Measurements from ENCODE around the gene ZC3H18.

ZC3H18 gene

DNA sequence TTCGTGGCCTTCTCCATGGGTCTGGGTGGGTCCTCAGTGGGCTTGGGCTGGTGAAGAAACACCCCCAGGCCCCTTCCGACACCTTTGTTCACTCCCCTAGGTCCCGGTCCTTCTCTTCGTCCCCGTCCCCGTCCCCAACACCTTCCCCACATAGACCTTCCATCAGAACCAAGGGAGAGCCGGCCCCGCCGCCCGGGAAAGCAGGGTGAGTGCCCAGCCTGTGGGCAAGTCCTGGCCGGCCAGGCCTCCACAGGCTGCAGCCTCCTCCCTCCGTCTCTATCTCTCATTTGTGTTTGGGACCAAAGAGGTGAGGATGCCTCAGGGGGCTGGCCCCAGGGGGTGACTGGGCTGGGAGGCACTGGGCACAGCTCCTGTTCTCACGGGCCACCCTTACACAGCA is 53.7 kb downstream of the ZC3H18 start:
- no peak for DNase-seq (ENCODE audit: low read depth)

DNA sequence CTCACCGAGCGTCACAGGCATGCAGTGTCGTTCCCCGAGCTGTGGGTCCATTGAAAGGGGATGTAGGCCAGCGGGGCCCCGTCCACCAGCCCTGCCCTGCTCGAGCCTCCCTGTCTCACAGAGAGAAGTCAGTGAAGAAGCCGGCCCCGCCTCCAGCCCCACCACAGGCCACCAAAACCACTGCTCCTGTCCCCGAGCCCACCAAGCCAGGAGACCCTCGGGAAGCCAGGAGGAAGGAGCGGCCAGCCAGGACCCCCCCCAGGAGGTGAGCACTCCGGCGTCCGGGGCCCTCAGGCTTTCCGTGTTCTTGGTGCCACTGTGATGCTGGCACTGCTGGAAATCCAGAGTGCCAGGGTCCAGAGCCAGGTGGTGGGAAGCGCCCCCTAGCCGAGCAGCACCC is 54.3 kb downstream of the ZC3H18 start:
- DNase-seq (ENCODE audit: low read depth) = no peak

DNA sequence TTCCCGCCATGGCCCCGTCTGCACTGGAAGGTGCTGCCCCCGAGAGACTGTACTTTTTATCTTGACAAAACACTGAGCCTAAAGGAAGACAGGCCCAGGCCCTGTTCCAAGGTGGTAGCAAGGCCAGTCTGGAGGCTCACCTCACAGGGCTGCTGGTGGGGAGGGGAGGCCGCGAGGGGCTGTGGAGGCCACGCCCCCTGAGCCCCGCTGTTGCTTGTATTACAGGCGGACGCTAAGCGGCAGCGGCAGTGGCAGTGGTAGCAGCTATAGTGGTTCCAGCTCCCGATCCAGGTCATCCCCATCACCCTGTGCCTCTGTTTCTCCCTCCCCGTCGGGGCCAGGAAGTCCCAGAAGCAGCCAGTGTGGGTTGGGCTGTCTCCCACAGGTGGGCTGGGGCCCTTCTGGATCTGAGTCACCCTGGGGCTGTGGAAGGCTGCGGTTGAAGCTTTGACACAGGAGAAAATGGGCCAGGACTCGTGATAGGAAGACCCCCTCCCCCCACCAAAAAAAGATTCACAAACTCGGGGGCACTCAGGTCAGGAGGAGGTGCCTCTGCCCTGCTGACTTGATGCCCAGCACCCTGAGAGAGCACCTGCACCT is 54.9 kb downstream of the ZC3H18 start:
- no peak for DNase-seq (ENCODE audit: low read depth)

DNA sequence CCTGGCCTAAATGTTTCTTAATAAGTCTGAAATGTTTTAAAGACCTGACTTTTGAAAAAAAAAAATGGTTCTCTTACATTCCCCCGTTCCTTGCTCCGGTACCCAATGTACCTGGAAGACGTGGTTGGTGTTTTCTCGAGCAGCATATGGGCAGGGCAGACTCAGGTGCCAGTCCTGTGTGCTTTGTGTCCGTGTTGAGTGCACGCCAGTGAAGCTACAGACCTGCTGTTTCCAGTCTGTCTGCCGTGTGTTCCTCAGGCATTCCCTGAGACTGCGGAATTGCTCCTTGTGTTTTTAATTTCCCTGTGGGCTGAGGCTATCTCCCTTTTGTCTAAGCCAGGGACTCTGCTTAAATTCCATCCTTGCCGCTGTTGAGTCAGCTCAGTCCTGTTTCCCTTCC is 56.4 kb downstream of the ZC3H18 start:
- no peak for DNase-seq (ENCODE audit: low read depth)

DNA sequence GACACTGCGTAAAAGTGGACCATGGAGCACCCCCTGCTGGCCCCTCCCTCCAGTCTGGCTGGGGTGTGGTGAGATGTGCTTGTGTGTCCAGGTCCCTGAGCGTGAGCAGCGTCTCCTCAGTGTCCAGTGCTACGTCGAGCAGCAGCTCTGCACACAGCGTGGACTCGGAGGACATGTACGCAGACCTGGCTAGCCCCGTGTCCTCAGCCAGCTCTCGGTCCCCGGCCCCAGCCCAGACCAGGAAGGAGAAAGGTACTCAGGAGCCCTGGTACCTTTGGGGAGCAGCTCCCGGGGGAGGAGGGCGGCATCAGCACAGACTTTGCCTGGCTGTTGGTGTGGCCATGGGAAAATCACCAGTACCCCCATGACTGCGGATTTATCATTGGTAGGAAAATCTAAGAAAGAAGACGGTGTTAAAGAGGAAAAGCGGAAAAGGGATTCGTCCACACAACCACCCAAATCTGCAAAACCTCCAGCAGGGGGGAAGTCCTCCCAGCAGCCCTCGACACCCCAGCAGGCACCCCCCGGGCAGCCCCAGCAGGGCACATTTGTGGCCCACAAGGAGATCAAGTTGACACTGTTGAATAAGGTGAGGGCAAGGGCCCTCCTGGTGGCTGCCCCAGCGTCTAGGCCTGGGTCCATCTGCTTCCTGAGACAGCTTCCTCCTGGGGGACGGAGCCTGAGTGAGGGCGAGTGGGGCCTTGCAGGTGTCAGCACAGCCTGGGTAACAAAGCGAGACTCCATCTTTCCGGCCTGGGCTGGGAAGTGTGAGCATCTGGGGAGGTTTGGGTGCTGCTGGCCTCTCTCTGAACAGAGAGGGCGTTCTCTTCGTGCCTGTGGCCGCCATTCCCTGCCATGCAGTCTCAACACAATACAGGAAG is 57.6 kb downstream of the ZC3H18 start:
- no peak for DNase-seq (ENCODE audit: low read depth)

DNA sequence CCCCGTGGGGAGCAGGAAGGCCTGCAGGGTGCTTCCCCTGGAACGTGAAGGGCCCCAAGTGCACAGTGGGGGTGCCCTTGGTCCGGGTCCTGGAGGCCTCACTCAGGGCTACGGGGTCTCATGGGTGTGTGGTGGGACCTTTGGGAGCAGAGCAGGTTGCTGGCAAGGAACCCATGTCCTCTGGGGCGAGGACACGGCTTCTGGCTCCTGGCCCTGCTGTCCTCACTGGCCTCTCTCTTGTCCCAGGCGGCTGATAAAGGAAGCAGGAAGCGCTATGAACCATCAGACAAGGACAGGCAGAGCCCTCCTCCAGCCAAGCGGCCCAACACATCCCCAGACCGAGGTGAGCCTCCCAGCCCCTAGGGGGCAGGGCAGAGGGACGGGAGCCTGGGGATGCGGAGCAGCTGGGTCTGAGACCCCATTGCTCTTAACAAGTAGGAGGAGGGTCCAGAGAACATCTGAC is 58.3 kb downstream of the ZC3H18 start:
- DNase-seq (ENCODE audit: low read depth) = peak; percentile 48

DNA sequence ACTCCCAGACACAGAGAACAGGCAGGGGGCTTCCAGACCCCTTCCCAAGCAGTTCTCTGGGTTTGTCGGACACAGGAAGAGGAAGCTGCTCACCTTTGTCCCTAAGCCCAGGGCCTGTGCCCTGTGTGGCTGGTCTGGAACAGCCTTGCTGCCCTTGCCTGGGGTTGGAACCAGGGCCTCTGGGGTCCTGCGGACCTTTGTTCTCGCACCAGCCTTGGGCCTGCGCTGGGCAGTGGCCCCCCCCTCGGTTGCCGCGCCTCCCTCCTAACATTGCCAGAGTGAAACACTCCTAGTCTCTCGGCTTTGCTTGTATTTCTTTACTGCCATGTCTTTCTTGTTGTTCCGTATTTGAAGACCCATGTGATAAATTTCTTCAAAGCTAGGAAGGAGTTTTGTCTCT is 59.6 kb downstream of the ZC3H18 start:
- DNase-seq (ENCODE audit: low read depth) = no peak

DNA sequence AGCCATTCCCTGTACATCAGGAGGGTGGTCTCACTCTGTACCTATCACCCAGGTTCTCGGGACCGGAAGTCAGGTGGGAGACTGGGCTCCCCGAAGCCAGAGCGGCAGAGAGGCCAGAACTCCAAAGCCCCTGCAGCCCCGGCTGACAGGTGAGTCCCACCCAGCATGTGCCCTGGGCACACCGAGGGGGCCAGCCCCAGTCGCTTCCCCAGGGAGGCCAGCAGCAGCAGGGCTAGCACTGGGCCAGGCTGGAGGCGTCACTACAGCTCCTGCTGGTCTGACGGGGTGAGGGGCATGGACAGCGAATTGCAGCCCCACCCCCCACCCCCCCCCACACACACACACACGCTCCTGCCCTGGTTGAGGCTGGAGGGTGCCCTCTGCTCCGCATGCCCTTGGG is 60.2 kb downstream of the ZC3H18 start:
- no peak for DNase-seq (ENCODE audit: low read depth)

DNA sequence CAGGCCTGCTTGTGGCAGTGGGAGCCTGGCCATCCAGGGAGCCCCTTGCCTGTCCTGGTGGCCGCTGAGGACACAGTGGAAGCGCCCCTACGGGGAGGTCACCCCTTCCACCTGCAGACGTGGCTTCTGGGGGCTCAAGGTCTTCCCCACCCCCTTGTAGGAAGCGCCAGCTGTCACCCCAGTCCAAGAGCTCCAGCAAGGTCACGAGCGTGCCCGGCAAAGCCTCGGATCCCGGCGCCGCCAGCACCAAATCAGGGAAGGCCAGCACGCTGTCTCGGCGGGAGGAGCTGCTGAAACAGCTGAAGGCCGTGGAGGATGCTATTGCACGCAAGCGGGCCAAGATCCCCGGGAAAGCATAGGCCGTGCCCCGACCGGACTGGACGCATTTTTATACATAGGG is 60.7 kb downstream of the ZC3H18 start:
- DNase-seq (ENCODE audit: low read depth) = no peak

DNA sequence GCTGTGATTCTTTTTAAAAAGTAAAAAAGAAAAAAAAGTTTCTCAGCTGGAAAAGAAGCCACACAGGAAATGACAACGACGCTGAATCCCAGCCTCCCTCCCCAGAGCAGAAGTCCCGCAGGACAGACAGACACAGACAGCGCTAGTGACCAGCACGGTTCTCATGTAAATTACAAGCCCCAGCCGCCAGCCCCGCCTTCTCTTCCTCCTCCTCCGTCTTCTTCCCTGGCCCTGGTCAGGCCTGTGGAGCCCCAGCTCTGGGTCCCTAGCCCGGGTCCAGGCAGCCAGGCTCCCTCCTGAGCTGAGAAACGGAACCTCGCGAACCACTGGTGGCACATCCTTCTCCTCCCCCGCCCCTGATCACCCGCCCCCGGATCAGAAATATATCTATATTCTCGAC is 61.2 kb downstream of the ZC3H18 start:
- no peak for DNase-seq (ENCODE audit: low read depth)

DNA sequence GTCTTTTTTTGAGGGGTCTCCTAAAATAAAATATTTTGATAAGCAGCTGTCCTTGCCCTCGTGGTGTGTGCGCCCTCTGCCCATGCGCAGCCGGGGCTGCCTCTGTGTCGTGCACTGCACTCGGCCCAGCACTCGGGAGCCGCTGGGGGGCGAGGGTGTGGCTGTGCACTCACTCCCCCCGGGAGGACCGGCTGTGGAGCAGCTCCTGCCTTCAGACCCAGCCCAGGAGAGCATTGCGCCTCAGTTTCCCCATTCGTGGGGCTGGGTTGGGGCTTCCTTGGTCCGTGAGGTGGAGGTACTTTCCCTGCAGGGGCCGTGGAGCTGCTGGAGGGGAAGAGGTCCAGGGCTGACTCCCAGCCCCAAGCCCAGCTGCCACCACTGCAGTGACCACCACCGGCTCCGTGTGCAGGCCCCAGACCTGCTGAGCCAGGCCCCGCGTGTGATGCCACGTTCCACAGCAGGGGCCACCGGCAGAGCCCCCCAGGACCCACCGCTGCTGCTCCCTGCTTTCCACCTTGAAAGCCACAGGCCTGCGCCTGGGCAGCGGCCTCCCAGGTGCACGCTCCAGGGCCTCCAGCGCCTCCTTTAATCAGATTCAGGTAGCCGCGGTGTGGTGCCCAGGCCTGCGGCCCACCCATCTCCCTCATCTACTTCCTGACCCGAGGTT is 61.9 kb downstream of the ZC3H18 start:
- no peak for DNase-seq (ENCODE audit: low read depth)

DNA sequence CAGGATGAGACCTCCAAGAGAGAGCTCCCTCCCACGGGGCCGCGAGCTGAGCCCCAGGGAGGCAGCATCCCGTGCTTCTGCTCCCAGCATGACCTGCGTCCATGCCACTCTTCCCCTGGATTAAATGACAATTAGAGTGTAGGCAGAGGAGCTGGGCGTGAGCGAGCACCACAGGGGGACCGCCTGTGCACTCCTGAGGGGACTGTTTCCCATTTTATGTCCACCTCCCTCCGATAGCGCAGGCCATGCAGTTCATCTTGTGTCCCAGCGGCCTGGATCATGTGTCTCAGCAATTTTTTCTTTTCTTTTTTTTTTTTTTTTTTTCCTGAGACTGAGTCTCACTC is 62.4 kb downstream of the ZC3H18 start:
- DNase-seq (ENCODE audit: low read depth) = no peak

DNA sequence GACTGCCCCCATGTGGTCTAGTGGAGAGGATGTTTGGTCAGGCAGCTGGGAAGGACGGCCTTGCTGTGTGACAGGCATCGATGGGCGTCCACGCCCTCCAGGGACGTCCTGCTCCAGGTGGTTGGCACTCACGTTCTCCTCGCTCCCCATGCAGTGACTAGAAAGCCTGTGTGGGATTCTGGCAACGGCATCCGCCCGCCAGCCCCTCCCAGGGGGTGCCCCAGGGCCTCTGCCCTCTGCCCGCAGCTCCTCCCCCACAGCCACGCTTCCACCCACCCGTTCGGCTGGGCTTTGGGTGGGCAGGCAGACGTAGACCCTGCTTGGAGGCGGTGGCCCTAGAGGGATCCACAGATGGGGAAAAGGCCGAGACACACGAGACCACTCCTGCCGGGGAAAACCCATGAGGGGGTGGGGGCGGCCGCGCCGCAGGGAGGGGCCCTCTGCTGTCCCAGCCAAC is 63.5 kb downstream of the ZC3H18 start:
- peak; percentile 53 for DNase-seq (ENCODE audit: low read depth)

DNA sequence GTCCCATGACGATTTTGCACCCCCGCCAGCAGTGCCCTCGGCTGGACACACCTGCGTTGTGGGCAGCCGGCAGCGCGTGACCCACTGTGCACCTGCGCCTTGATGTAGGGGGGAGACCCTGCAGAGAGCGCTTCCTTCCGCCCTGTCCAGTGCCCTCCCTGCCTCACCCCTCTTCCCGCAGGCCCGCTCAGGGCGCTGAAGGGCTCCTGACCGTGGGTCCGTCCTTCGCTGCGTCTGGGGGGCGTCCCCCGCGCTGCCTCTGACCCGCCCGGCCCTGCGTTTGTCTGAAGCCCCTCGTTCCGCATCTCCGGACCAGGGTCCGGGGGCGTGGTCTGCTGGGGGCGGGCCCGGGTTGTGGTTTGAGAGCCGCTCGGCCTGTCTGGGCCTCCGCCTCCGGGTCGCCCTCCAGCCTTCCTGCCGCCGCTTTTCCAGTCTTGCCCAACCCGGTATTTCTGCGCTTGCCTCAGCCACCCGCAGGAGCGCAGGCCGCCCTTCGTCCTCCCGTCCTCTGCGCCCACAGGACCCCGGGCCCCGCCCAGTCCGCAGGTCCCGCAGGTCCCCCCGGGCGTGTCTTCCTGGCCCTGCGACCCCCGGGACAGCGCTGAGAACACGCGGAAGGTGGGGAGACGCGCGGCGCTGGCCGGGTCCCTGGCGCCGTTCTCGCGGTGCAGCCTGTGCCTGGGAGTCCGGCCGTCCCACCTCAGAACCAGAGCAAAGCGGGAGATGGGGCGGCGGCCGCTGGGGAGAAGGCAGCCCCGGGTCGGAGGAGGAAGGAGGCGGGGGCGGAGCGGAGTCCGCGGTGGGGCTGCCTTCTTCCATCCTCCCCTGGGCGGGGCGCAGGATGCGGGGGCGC is 64.2 kb downstream of the ZC3H18 start:
- DNase-seq (ENCODE audit: low read depth) = peak; percentile 70

DNA sequence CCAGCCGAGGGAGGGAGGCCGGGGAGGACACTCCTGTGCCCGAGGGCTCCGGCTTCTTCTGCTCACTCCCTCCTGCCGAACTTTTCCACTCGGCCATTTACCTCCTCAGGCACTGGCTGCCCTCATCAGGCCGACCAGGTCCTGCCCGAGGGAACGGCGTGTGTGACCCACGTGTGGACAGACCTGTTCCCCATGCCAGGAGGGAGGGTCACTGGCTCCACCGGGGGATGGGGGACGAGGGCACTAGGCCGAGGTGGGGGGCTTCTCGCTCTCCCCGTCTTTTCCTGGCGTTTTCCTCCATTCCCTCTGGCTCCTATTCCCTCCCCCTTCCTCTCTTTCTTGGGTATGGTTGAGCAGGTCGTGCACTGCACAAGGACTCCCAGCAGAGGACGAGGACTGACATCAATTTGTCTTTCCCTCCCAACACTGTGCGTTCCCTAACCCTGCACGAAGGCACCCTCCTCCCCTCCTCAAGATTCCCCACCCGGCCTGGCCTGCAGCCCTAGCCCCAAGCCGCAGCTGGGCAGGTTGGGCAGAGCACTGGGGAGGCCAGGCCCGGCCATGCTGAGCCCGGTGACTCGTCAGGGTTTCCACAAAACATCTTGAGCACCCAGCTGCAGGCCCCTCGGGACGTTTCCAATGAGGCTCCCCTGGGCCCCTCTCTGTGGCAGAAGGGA is 64.9 kb downstream of the ZC3H18 start:
- peak; percentile 38 for DNase-seq (ENCODE audit: low read depth)

DNA sequence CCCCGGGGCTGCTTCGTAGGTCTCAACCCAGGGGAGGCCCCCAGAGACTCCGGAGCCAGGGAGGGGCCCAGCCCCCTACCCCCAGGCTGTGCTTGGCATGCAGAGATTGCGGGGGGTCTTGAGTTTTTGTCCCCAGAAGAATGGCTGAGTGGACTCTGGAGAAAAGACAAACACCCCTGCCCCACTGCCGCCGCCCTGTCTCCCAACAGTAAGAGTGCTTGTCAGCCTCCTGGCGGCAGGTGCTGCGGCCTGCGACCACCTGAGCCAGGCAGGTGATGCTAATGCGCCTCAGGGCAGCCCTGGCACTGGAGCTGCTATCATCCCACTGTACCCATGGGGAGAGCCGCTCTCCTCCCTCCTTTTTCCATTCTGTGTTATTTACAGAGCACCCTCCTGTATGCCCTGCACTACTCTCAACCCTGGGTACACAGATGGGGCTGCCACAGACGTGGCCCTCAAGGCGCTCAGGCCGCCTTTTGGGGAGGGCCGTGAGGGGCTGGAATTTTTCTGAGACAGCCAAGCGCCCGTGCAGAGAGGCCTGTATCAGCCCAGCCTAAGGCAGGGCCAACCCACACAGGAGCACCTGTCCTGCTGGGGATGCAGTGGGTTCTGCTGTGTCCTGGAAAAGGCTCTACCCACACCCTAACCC is 65.6 kb downstream of the ZC3H18 start:
- no peak for DNase-seq (ENCODE audit: low read depth)

DNA sequence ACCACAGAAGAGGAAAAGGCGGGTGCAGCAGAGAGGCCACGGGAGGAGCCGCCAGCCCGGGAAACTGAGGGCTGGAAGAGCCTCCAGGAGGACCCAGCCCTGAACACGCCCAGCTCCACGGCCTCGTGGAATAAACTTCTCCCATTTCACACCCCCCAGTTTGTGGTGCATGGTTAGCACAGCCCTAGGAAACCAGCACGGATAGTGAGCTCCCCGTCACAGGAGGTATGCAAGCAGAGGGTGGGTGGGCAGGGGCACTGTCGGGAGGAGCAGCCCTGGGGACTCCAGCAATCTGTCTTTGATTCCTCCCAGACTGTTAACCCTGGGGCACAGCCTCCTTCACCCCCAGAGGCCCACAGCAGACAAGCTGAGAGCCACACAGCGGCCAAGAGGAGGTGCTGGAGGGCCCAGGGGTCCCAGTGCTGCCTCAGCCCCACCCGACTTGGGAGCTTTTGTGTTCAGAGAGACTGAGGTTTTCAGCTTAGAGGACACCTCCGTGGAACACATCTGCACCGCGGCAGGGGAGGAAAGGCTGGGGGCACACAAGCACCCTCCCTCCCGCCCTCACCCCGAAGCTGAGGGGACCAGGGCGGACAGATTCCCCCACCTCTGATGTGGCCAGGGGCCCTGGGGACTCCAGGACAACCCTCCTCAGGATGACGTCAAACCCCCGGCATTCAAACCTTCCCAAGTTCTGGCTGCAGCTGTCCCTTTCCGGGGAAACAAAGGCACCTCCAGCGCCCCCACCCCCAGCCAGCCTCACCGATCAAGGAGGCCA is 66.5 kb downstream of the ZC3H18 start:
- DNase-seq (ENCODE audit: low read depth) = no peak

DNA sequence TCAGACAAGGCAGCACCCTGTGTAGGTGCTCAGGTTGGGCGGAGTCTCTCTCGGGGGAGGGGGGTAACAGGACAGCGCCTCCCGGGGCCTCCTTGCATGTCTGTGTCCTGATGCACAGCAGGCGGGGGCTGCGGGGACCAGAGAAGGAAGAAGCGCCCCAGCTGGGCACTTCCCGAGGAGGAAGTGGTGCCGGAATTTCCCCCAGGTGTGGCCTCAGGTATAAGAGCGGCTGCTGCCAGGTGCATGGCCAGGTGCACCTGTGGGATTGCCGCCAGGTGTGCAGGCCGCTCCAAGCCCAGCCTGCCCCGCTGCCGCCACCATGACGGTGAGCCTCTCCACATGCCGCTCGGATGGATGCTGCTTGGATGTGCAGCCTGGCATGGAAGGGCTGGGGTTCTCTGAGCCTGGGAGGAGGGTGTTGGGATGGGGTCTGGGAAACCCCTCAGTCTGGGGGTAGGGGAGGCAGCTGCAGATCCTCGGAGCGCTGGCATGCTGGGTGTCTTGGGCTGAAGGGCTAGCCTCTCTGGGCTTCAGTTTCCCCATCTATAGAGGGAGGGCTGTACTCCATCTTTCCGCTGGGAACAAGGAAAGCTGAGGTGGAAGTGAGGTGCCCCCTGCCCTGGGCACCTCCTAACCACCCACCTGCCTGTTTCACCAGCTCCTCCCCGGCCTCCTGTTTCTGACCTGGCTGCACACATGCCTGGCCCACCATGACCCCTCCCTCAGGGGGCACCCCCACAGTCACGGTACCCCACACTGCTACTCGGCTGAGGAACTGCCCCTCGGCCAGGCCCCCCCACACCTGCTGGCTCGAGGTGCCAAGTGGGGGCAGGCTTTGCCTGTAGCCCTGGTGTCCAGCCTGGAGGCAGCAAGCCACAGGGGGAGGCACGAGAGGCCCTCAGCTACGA is 68.4 kb downstream of the ZC3H18 start, which contains the start of gene IL17C:
Gene IL17C, plus strand, starts transcription at position 250 of the 908 bp plus-strand sequence. Its CDS starts 70 bp downstream, at position 320.
- DNase-seq (ENCODE audit: low read depth) = no peak
